ENCODE data around the gene ABLIM2. TPM values are rescaled to one million over a fixed set of nuclear protein-coding genes. Genes with fewer than 3 reads are reported as not detected.

ABLIM2 gene
- total and polyA plus RNA-seq, 2 of the 4 experiments (the other 2 are of a cell fraction): under 0.01 to 0.10 TPM

DNA sequence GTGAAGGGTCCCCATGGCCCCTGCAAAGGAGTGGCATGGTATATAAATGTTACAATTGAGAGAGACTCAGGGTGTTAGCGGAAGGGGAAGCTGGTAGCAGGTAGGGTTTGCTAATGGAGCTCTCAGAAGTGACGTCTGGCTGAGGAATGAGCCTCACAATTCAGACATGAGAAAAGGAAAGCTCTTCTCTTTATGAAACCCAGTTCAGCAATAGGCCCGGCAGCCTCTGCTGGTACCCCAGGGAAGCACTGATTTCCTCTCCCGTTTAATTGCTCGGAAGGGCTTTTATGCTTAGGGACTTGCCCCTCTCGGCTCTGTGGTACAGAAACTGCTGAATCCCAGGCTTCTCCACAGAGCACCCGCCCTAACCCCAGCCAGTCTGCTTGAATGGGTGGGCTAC lies 199.5 kb downstream of the ABLIM2 start:
- peak overlapping the region; percentile 66 for H4K91ac ChIP-seq (ENCODE audit: insufficient read depth, low read depth, low read length)
- H3K18ac ChIP-seq (ENCODE audit: low read depth, low read length): 0 out of 2 replicates have a peak overlapping the region, but pooled peaks have one; percentile 25
- peak overlapping the region; percentile 48 for H2BK5ac ChIP-seq (ENCODE audit: low read depth, low read length, poor library complexity, severe bottlenecking)
- peak overlapping the region in 1 of 2 experiments; percentile 29; a peak in 1 of 4 replicates for H4K8ac ChIP-seq (ENCODE audit: low read depth in 2 of 2, low read length in 2 of 2)
- no peak overlapping the region for H3K9ac ChIP-seq (ENCODE audit: low read depth, low read length)
- dilution Hi-C loops (cut with HindIII; ENCODE audit: low sequenced_read_pairs, unreplicated experiment): no loop called here
- H4K20me1 ChIP-seq (ENCODE audit: insufficient read depth, low read length): no peaks in the 10 kb centered on the region; the same call in 1 of the 2 replicates
- H3K23ac ChIP-seq (ENCODE audit: low read depth, low read length): no peak overlapping the region
- H2AK9ac ChIP-seq (replicated peaks; ENCODE audit: low read depth, low read length, poor library complexity): peak overlapping the region; percentile 5
- H2AK5ac ChIP-seq (ENCODE audit: low read depth, low read length): peak overlapping the region; percentile 81; the same call in 1 of the 2 replicates
- no peak overlapping the region for H3K4me2 ChIP-seq (ENCODE audit: low read depth, low read length)
- H3K4me3 ChIP-seq (ENCODE audit: insufficient read depth, low read depth, low read length): no peak overlapping the region
- H3K14ac ChIP-seq (replicated peaks; ENCODE audit: low read depth, low read length): no peak overlapping the region; the same call in 1 of the 2 replicates
- H3K56ac ChIP-seq (ENCODE audit: extremely low read depth, insufficient read depth, low read length): no peak overlapping the region
- no peaks in the 10 kb centered on the region for H3K9me3 ChIP-seq (ENCODE audit: control insufficient read depth, insufficient read depth, low read length)
- peak overlapping the region; percentile 79 for H2BK120ac ChIP-seq (ENCODE audit: low read depth, low read length)
- H2AFZ ChIP-seq (replicated peaks; ENCODE audit: low read length, poor library complexity): no peak overlapping the region
- H3K9me1 ChIP-seq (ENCODE audit: insufficient read depth, low read length): peaks cover 22% of the 10 kb centered on the region
- POLR2A ChIA-PET (ENCODE audit: unreplicated experiment): no interaction called here
- peak overlapping the region; percentile 86 for H2BK20ac ChIP-seq (ENCODE audit: low read depth, low read length)
- peaks cover 2% of the 10 kb centered on the region; the same call in 1 of the 2 replicates for H3K27me3 ChIP-seq (ENCODE audit: control insufficient read depth, insufficient read depth, low read length)
- BruUV-seq (replicated peaks): no TSS peak
- 0 out of 3 replicates have a peak overlapping the region, but pooled peaks have one; percentile 25 for H2BK15ac ChIP-seq (ENCODE audit: low read depth, low read length)
- CTCF ChIA-PET: no interaction called here
- TF ChIP-seq, protein P1, sequence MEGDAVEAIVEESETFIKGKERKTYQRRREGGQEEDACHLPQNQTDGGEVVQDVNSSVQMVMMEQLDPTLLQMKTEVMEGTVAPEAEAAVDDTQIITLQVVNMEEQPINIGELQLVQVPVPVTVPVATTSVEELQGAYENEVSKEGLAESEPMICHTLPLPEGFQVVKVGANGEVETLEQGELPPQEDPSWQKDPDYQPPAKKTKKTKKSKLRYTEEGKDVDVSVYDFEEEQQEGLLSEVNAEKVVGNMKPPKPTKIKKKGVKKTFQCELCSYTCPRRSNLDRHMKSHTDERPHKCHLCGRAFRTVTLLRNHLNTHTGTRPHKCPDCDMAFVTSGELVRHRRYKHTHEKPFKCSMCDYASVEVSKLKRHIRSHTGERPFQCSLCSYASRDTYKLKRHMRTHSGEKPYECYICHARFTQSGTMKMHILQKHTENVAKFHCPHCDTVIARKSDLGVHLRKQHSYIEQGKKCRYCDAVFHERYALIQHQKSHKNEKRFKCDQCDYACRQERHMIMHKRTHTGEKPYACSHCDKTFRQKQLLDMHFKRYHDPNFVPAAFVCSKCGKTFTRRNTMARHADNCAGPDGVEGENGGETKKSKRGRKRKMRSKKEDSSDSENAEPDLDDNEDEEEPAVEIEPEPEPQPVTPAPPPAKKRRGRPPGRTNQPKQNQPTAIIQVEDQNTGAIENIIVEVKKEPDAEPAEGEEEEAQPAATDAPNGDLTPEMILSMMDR (conservative IDR thresholded peaks at IDR 0.05; ENCODE audit: low read depth, low read length): 0 out of 2 replicates have a peak, but pooled peaks have one; percentile 16
- TF ChIP-seq MAZ (IDR thresholded peaks at IDR 0.05; ENCODE audit: borderline replicate concordance, low read depth, low read length): no peak
- in situ Hi-C loops (cut with MboI; ENCODE audit: low sequenced_read_pairs): no loop called here
- intact Hi-C loops (cut with micrococcal nuclease): no loop called here
- H4K5ac ChIP-seq (ENCODE audit: low read depth, low read length): peak overlapping the region; percentile 60
- H3K27ac ChIP-seq (ENCODE audit: insufficient read depth, low read length): no peak overlapping the region
- no peaks in the 10 kb centered on the region for H3K36me3 ChIP-seq (ENCODE audit: control insufficient read depth, insufficient read depth, low read length)
- peaks cover 0 to 12% of the 10 kb centered on the region in 2 experiments; a peak in 2 of 4 replicates for H3K79me1 ChIP-seq (ENCODE audit: low read depth in 1 of 2, low read length in 2 of 2)
- DNase-seq (no peak), ATAC-seq (ENCODE audit: low read depth) (no peak)
- H3K4ac ChIP-seq (ENCODE audit: low read depth, low read length): peak overlapping the region; percentile 41
- H3K4me1 ChIP-seq (ENCODE audit: control insufficient read depth, insufficient read depth, low read length): peaks cover 20% of the 10 kb centered on the region
- WGBS, 2 experiments (ENCODE audit: extremely low coverage in 2 of 2, insufficient read length in 1 of 2): 100% methylated on average over 4 of the region's 7 CpGs; no CpG with 5 or more reads in 1 of the 2 experiments
